H9 (cell line): ENCODE data around the gene DPYSL3. TPM values are rescaled to one million over a fixed set of nuclear protein-coding genes. Genes with fewer than 3 reads are reported as not detected.
A peak's percentile ranks its signal among the peaks of the same experiment; 100 is the strongest.

Experiments
- DNase-seq: peaks from one replicate; pipeline ENCODE4 v3.0.0-alpha.2; 2017
- H2AFZ ChIP-seq: one replicate; pipeline ENCODE4 v1.6.1; 2013; ENCODE audit warnings: mild to moderate bottlenecking, low read length, control low read depth, moderate library complexity
- H2AK5ac ChIP-seq: 2 replicates; pipeline ENCODE4 v1.6.1; 2013; ENCODE audit warnings: low read length, control low read depth, mixed read lengths; ENCODE audit not compliant: insufficient read length
- H2BK120ac ChIP-seq: one replicate; pipeline ENCODE4 v1.6.1; 2013; ENCODE audit warnings: low read depth, mild to moderate bottlenecking, low read length, control low read depth, inconsistent platforms; ENCODE audit not compliant: poor library complexity, severe bottlenecking
- H2BK12ac ChIP-seq: 2 replicates; pipeline ENCODE4 v1.6.1; 2013; ENCODE audit warnings: low read length, control low read depth, mixed read lengths, low read depth; ENCODE audit not compliant: insufficient read length
- H2BK15ac ChIP-seq: 2 replicates; pipeline ENCODE4 v1.6.1; 2013; ENCODE audit warnings: low read depth, low read length, control low read depth
- H2BK20ac ChIP-seq: one replicate; pipeline ENCODE4 v1.6.1; 2013; ENCODE audit warnings: low read depth, mild to moderate bottlenecking, low read length, control low read depth, inconsistent platforms; ENCODE audit not compliant: poor library complexity, severe bottlenecking
- H2BK5ac ChIP-seq: 2 replicates; pipeline ENCODE4 v1.6.1; 2013; ENCODE audit warnings: low read length, control low read depth, mixed read lengths; ENCODE audit not compliant: insufficient read length
- H3K14ac ChIP-seq: 2 replicates; pipeline ENCODE4 v1.6.1; 2013; ENCODE audit warnings: low read length, control low read depth; ENCODE audit not compliant: insufficient read depth
- H3K18ac ChIP-seq: 2 replicates; pipeline ENCODE4 v1.6.1; 2013; ENCODE audit warnings: low read depth, mild to moderate bottlenecking, mixed read lengths, low read length, control low read depth; ENCODE audit not compliant: insufficient read length
- H3K23ac ChIP-seq: 2 replicates; pipeline ENCODE4 v1.6.1; 2013; ENCODE audit warnings: low read length, control low read depth, mixed read lengths, low read depth; ENCODE audit not compliant: insufficient read length
- H3K23me2 ChIP-seq: 2 replicates; pipeline ENCODE4 v1.6.1; 2013; ENCODE audit warnings: low read depth, mild to moderate bottlenecking, mixed read lengths, low read length, control low read depth; ENCODE audit not compliant: insufficient read length, poor library complexity, severe bottlenecking
- H3K27ac ChIP-seq: 2 replicates; pipeline ENCODE4 v1.5.1; 2013; ENCODE audit warnings: low read length, control low read depth, mixed read lengths, low read depth; ENCODE audit not compliant: insufficient read length
- H3K27me3 ChIP-seq: 2 replicates; pipeline ENCODE4 v1.6.1; 2013; ENCODE audit warnings: low read length, control low read depth, inconsistent platforms; ENCODE audit not compliant: insufficient read depth
- H3K4ac ChIP-seq: 2 replicates; pipeline ENCODE4 v1.6.1; 2013; ENCODE audit warnings: low read depth, mild to moderate bottlenecking, control low read depth, inconsistent platforms, low read length, moderate library complexity
- H3K4me1 ChIP-seq: 2 replicates; pipeline ENCODE4 v1.6.1; 2013; ENCODE audit warnings: low read length, control low read depth, inconsistent platforms; ENCODE audit not compliant: insufficient read depth
- H3K4me2 ChIP-seq: 2 replicates; pipeline ENCODE4 v1.6.1; 2013; ENCODE audit warnings: low read length, control low read depth, mixed read lengths; ENCODE audit not compliant: insufficient read length, insufficient read depth
- H3K56ac ChIP-seq: 2 replicates; pipeline ENCODE4 v1.6.1; 2013; ENCODE audit warnings: low read depth, mild to moderate bottlenecking, mixed read lengths, low read length, control low read depth; ENCODE audit not compliant: insufficient read length
- H3K79me1 ChIP-seq: 2 replicates; pipeline ENCODE4 v1.6.1; 2013; ENCODE audit warnings: low read depth, mild to moderate bottlenecking, moderate library complexity, low read length, control low read depth, inconsistent platforms; ENCODE audit not compliant: insufficient read depth, poor library complexity, severe bottlenecking
- H3K79me2 ChIP-seq: 2 replicates; pipeline ENCODE4 v1.6.1; 2013; ENCODE audit warnings: low read length, control low read depth, inconsistent platforms; ENCODE audit not compliant: insufficient read depth
- H3K9ac ChIP-seq: 2 replicates; pipeline ENCODE4 v1.6.1; 2013; ENCODE audit warnings: low read length, control low read depth, mixed read lengths; ENCODE audit not compliant: insufficient read length; ENCODE audit errors: extremely low read depth
- H3K9me3 ChIP-seq: one replicate; pipeline ENCODE4 v1.6.1; 2013; ENCODE audit warnings: low read depth, low read length, inconsistent platforms; ENCODE audit not compliant: control insufficient read depth
- H3T11ph ChIP-seq: one replicate; pipeline ENCODE4 v1.6.1; 2013; ENCODE audit warnings: mild to moderate bottlenecking, low read length, control low read depth, inconsistent platforms
- H4K20me1 ChIP-seq: one replicate; pipeline ENCODE4 v1.6.1; 2013; ENCODE audit not compliant: control insufficient read depth, insufficient read length, insufficient read depth
- H4K5ac ChIP-seq: 2 replicates; pipeline ENCODE4 v1.6.1; 2013; ENCODE audit warnings: low read depth, mild to moderate bottlenecking, mixed read lengths, low read length, control low read depth; ENCODE audit not compliant: insufficient read length
- H4K8ac ChIP-seq: replicated peaks from 2 replicates; pipeline ENCODE4 v1.6.1; 2013; ENCODE audit warnings: low read length, control low read depth, mixed read lengths, low read depth; ENCODE audit not compliant: insufficient read length
- H4K91ac ChIP-seq: 2 replicates; pipeline ENCODE4 v1.6.1; 2013; ENCODE audit warnings: low read depth, mild to moderate bottlenecking, moderate library complexity, mixed read lengths, low read length, control low read depth; ENCODE audit not compliant: insufficient read length
- H3K27ac Mint-ChIP-seq, 3 experiments: 2 replicates in 2 of 3; 3 replicates in 1 of 3; pipeline ENCODE4 v1.8.0; 2020 to 2021; ENCODE audit warnings: mixed read lengths in 3 of 3, mild to moderate bottlenecking in 1 of 3, moderate library complexity in 1 of 3
- H3K27me3 Mint-ChIP-seq: 2 replicates; pipeline ENCODE4 v1.8.0; 2021; ENCODE audit warnings: low read depth, mild to moderate bottlenecking, moderate library complexity, mixed read lengths
- H3K36me3 Mint-ChIP-seq, 3 experiments: 2 replicates in 2 of 3; 3 replicates in 1 of 3; pipeline ENCODE4 v1.8.0; 2020 to 2021; ENCODE audit warnings: low read depth in 3 of 3, mixed read lengths in 3 of 3; ENCODE audit not compliant: insufficient read depth in 1 of 3
- H3K4me1 Mint-ChIP-seq, 2 experiments: 2 replicates each; pipeline ENCODE4 v1.8.0; 2020; ENCODE audit warnings: mixed read lengths in 2 of 2
- H3K4me3 Mint-ChIP-seq, 2 experiments: 2 replicates in 1 of 2; 3 replicates in 1 of 2; pipeline ENCODE4 v1.8.0; 2020 to 2021; ENCODE audit warnings: mild to moderate bottlenecking in 2 of 2, mixed read lengths in 2 of 2, moderate library complexity in 1 of 2
- H3K9me3 Mint-ChIP-seq, 2 experiments: 2 replicates in 1 of 2; 3 replicates in 1 of 2; pipeline ENCODE4 v1.8.0; 2020; ENCODE audit warnings: mild to moderate bottlenecking in 2 of 2, mixed read lengths in 2 of 2, moderate library complexity in 1 of 2
- WGBS: extraction: QIAGEN DNeasy Blood & Tissue Kit; methylation state at CpG from one replicate; pipeline ENCODE4 v1.1.7; 2013; ENCODE audit warnings: missing lambda C conversion rate, low lambda C conversion rate, mixed read lengths; ENCODE audit not compliant: insufficient read length; ENCODE audit errors: extremely low coverage; 5-methylcytosine and 5-hydroxymethylcytosine counted together
- total RNA-seq: library from RNA; stranded (reverse); gene quantifications from 2 replicates; pipeline ENCODE4 v1.2.1, GENCODE V29; 2021
- TF ChIP-seq, protein P1 (sequence below): fragments of 200-600 bp; sonication (generic); conservative IDR thresholded peaks from 3 replicates; pipeline ENCODE4 v1.8.0; 2021; ENCODE audit warnings: antibody characterized with exemption, mild to moderate bottlenecking

Gene DPYSL3
- total RNA-seq, 1 experiment from 2014 or later: 515 TPM

DNA sequence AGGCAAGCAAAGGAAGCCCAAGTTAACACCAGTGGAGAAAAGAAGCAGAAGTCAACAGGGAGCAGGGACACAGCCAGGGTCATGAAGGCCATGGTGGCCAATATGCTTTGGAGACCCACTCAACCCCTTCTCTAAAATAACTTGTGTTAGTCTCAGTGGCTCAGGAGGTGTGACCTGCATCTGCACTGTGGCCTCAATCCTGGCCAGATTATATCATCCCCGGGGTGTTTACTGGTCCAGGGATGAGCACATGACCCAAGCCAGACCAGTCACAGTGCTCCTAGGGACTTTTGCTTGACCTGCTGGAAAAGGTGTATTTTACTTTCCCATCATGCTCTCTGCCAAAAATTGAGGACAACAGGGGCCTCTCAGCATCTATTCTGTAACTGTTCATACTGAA is 105.2 kb downstream of the DPYSL3 start:
- no CpG with 5 or more reads among the region's 1 CpG for WGBS
- H2AFZ ChIP-seq: no peak overlapping the region
- H3K4ac ChIP-seq: no peak overlapping the region
- H3K4me2 ChIP-seq: no peak overlapping the region
- H3K9me3 ChIP-seq: no peaks in the 10 kb centered on the region
- Mint-ChIP-seq H3K9me3 (no peaks in the 10 kb centered on the region), H3K36me3 (peaks cover 82 to 97% (median 95%) of the 10 kb centered on the region in 3 experiments), H3K27ac (peak overlapping the region in 2 of 3 experiments; percentile 73 to 83; a peak in 4 of 7 replicates), H3K4me1 (no peaks in the 10 kb centered on the region), H3K27me3 (no peaks in the 10 kb centered on the region), H3K4me3 (no peak overlapping the region)
- no peak overlapping the region for H4K5ac ChIP-seq
- no peak overlapping the region for H3K18ac ChIP-seq
- H4K8ac ChIP-seq: no peak overlapping the region
- H3K23me2 ChIP-seq: no peaks in the 10 kb centered on the region
- no peak overlapping the region for H3K9ac ChIP-seq
- H3K23ac ChIP-seq: no peak overlapping the region
- no peaks in the 10 kb centered on the region for H3K27me3 ChIP-seq
- no peak overlapping the region for H2BK5ac ChIP-seq
- no peak overlapping the region for H3T11ph ChIP-seq
- no peak overlapping the region for H4K91ac ChIP-seq
- no peaks in the 10 kb centered on the region for H3K79me1 ChIP-seq
- no peak overlapping the region for H2BK12ac ChIP-seq
- no peaks in the 10 kb centered on the region for H3K79me2 ChIP-seq
- H2BK15ac ChIP-seq: no peak overlapping the region
- no peak overlapping the region for H2BK120ac ChIP-seq
- H3K56ac ChIP-seq: no peak overlapping the region
- no peaks in the 10 kb centered on the region for H4K20me1 ChIP-seq
- H3K27ac ChIP-seq: no peak overlapping the region
- H2BK20ac ChIP-seq: no peak overlapping the region
- no peak overlapping the region for H3K14ac ChIP-seq
- TF ChIP-seq, protein P1, sequence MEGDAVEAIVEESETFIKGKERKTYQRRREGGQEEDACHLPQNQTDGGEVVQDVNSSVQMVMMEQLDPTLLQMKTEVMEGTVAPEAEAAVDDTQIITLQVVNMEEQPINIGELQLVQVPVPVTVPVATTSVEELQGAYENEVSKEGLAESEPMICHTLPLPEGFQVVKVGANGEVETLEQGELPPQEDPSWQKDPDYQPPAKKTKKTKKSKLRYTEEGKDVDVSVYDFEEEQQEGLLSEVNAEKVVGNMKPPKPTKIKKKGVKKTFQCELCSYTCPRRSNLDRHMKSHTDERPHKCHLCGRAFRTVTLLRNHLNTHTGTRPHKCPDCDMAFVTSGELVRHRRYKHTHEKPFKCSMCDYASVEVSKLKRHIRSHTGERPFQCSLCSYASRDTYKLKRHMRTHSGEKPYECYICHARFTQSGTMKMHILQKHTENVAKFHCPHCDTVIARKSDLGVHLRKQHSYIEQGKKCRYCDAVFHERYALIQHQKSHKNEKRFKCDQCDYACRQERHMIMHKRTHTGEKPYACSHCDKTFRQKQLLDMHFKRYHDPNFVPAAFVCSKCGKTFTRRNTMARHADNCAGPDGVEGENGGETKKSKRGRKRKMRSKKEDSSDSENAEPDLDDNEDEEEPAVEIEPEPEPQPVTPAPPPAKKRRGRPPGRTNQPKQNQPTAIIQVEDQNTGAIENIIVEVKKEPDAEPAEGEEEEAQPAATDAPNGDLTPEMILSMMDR: no peak
- no peaks in the 10 kb centered on the region for H3K4me1 ChIP-seq
- no peak overlapping the region for H2AK5ac ChIP-seq
- DNase-seq: no peak
